ENCODE data around the gene PPP6R2. TPM values are rescaled to one million over a fixed set of nuclear protein-coding genes. Genes with fewer than 3 reads are reported as not detected.

PPP6R2 gene
- total and polyA plus RNA-seq, 2 of the 4 experiments (the other 2 are of a cell fraction) = 49.2 to 51.6 TPM

GRCh38 chr22:50303848-50304527, 39.1 kb upstream of the PPP6R2 start:
- CTCF ChIA-PET = no interaction called here

More at GRCh38 chr22:50303848-50304527, 39.1 kb upstream of the PPP6R2 start:
- WGBS, 2 experiments (ENCODE audit: extremely low coverage in 2 of 2, insufficient read length in 1 of 2) = 55% methylated on average over 4 of the region's 11 CpGs; no CpG with 5 or more reads in 1 of the 2 experiments
- in situ Hi-C loops (cut with MboI; ENCODE audit: low sequenced_read_pairs) = no loop called here
- H3K27ac ChIP-seq (ENCODE audit: insufficient read depth, low read length) = peak overlapping the region; percentile 96
- H4K91ac ChIP-seq (ENCODE audit: insufficient read depth, low read depth, low read length) = peak overlapping the region; percentile 68
- peak overlapping the region; percentile 89 for H3K4ac ChIP-seq (ENCODE audit: low read depth, low read length)
- peak overlapping the region; percentile 48; the same call in 1 of the 2 replicates for H4K5ac ChIP-seq (ENCODE audit: low read depth, low read length)
- H3K56ac ChIP-seq (ENCODE audit: extremely low read depth, insufficient read depth, low read length) = no peak overlapping the region
- peaks cover 0 to 44% of the 10 kb centered on the region in 2 experiments; a peak in 2 of 4 replicates for H3K79me1 ChIP-seq (ENCODE audit: low read depth in 1 of 2, low read length in 2 of 2)
- H3K18ac ChIP-seq (ENCODE audit: low read depth, low read length) = peak overlapping the region; percentile 68
- peak overlapping the region; percentile 72; the same call in 1 of the 2 replicates for H3K23ac ChIP-seq (ENCODE audit: low read depth, low read length)
- no peaks in the 10 kb centered on the region for H3K9me3 ChIP-seq (ENCODE audit: control insufficient read depth, insufficient read depth, low read length)
- H4K20me1 ChIP-seq (ENCODE audit: insufficient read depth, low read length) = peaks cover 69% of the 10 kb centered on the region
- H3K36me3 ChIP-seq (ENCODE audit: control insufficient read depth, insufficient read depth, low read length) = peaks cover 24% of the 10 kb centered on the region; the same call in 1 of the 2 replicates
- H3K4me2 ChIP-seq (ENCODE audit: low read depth, low read length) = peak overlapping the region; percentile 65
- no peaks in the 10 kb centered on the region for H3K27me3 ChIP-seq (ENCODE audit: control insufficient read depth, insufficient read depth, low read length)
- H3K9ac ChIP-seq (ENCODE audit: low read depth, low read length) = peak overlapping the region; percentile 68; the same call in 1 of the 2 replicates
- intact Hi-C loops (cut with micrococcal nuclease) = no loop called here
- H3K14ac ChIP-seq (replicated peaks; ENCODE audit: low read depth, low read length) = peak overlapping the region; percentile 49; the same call in 1 of the 2 replicates
- H2AK5ac ChIP-seq (ENCODE audit: low read depth, low read length) = peak overlapping the region; percentile 80
- POLR2A ChIA-PET (ENCODE audit: unreplicated experiment) = no interaction called here
- BruUV-seq (replicated peaks) = no TSS peak
- no peak overlapping the region for H2AFZ ChIP-seq (replicated peaks; ENCODE audit: low read length, poor library complexity)
- 0 out of 3 replicates have a peak overlapping the region, but pooled peaks have one; percentile 49 for H2BK15ac ChIP-seq (ENCODE audit: low read depth, low read length)
- TF ChIP-seq RCOR1 (IDR thresholded peaks at IDR 0.05; ENCODE audit: insufficient replicate concordance, low read length) (no peak), USF2 (IDR thresholded peaks at IDR 0.05; ENCODE audit: low read depth, low read length) (no peak), CHD1 (IDR thresholded peaks at IDR 0.05; ENCODE audit: low read depth, low read length) (no peak), RFX5 (IDR thresholded peaks at IDR 0.05; ENCODE audit: low read depth, low read length) (no peak), ELK1 (IDR thresholded peaks at IDR 0.05; ENCODE audit: borderline replicate concordance, low read depth, low read length) (no peak), BHLHE40 (IDR thresholded peaks at IDR 0.05; ENCODE audit: low read depth, low read length) (no peak), NFE2L2 (IDR thresholded peaks at IDR 0.05; ENCODE audit: low read depth, low read length) (no peak)
- H3K4me3 ChIP-seq (ENCODE audit: insufficient read depth, low read depth, low read length) = no peak overlapping the region
- peak overlapping the region; percentile 44 to 67; a peak in 2 of 4 replicates for H4K8ac ChIP-seq (ENCODE audit: low read depth in 2 of 2, low read length in 2 of 2)
- DNase-seq = no peak
- ATAC-seq (ENCODE audit: low read depth) = no peak
- H2BK20ac ChIP-seq (ENCODE audit: low read depth, low read length) = peak overlapping the region; percentile 33; the same call in 1 of the 2 replicates
- H3K4me1 ChIP-seq (ENCODE audit: control insufficient read depth, insufficient read depth, low read length) = peaks cover 72% of the 10 kb centered on the region
- H2BK120ac ChIP-seq (ENCODE audit: low read depth, low read length) = peak overlapping the region; percentile 26
- H2BK5ac ChIP-seq (ENCODE audit: low read depth, low read length, poor library complexity, severe bottlenecking) = peak overlapping the region; percentile 91
- dilution Hi-C loops (cut with HindIII; ENCODE audit: low sequenced_read_pairs, unreplicated experiment) = no loop called here
- peaks cover 22% of the 10 kb centered on the region for H3K9me1 ChIP-seq (ENCODE audit: insufficient read depth, low read length)
- H2AK9ac ChIP-seq (replicated peaks; ENCODE audit: low read depth, low read length, poor library complexity) = peak overlapping the region; percentile 94
